ENCODE data around the gene CRKL.

The CRKL gene

DNA sequence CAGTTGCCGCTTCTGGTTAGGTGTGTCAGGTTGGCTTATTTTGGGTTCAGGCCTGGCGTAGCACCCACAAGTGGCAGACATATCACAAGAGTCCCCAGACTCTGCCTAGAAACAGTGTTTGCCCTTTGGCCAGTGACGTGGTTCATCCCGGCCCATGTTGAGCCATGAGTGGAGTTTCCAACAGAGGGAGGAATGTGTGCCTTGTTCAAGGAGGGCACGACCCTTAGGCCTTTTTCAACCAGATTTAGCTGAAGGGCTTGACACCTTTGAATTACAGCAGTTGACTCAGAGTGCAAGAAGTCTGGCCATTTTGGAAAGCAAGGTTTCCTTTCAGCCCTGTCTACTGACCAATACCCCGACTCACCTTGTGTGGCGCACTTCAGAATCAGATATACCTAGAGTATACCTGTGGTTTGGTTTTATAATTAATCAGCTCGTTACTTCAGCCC, 34.7 kb downstream of the CRKL start:
- DNase-seq (ENCODE audit: low read depth, low spot score): no peak

DNA sequence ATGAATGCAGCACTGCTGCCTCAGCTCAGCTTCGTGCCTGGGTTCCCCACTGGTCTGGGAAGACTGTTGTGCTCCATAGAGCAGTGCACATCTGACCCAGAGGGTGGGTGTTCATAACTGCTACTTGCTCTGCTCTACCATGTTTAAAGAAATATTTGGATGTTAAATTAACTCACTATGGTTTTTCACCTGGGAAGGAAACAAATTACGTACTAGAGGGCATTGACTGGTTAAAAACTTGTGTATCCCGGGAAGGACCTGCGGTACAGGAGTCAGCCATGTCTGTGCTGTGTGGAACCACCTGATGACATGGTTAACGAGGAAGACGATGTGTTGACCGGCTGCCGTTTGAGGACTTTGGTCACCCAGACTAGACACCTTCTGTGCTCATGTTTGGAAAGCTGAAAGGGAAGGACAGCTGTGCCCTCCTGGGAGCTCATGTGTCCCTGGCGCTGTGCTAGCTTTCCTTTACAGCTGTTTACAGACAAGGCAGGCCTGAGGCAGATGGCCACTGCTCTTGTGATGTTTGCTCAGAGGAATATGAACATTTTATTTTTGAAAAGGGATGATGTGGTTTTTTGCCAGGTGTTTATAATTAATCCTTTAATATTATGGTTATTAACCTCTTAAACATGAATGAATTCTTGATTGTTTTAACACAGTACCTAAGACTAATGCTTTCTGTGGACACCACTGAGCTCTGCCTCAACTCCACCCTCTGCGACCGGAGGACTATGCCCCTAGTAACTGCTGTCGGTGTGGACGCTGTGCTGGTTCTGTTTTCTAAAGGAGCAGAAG, 35.5 kb downstream of the CRKL start:
- DNase-seq (ENCODE audit: low read depth, low spot score): no peak

DNA sequence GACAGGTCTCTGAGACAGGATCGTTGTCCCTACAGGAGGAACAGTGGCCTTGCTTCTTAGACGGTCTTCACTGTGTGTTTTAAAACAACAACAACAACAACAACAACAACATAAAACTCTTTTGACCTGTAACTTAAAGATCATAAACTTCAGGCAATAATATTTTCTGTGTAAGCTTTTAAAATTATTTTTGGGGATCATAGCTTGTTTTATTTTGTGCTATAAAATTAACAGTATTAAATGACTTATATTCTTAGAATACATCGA, 36.1 kb downstream of the CRKL start:
- no peak for DNase-seq (ENCODE audit: low read depth, low spot score)

DNA sequence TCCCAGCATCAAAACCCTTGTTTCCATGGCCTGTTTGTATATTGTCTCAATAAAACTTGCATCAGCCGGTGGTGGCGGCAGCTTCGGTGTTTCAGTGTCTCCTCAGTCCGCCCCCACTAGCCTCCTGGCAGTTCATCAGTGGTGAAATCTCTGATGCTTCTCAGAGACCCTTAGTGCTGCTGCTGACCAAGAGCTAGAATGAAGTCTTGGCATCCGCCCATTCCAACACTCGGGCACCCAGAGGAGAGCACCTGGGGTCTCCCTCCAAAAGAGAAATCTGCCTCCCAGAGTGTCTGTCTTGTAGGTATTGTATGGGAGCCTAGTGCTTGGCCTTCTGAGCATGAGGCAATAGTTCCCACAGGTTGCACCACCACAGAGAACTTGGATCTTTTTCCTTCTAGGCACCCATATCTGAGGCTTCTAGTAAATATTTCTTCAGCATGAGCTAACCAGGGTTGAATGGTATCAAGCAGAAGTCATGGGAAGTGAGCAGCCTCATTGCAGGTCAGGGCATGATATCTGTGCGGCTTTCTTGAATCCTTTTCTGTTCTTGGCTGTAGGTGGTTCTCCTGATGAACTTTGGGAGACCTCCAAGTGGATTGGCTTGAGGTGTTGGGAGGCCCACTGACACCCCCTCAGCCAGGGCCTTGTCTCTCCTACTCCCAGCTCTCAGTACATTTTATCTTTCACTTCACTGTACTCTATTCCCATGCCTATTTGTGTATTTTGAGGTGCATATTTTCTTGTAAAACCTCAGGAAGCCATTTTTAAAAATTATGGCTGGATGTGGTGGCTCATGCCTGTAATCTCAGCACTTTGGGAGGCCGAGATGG, 36.7 kb downstream of the CRKL start:
- no peak for DNase-seq (ENCODE audit: low read depth, low spot score)

DNA sequence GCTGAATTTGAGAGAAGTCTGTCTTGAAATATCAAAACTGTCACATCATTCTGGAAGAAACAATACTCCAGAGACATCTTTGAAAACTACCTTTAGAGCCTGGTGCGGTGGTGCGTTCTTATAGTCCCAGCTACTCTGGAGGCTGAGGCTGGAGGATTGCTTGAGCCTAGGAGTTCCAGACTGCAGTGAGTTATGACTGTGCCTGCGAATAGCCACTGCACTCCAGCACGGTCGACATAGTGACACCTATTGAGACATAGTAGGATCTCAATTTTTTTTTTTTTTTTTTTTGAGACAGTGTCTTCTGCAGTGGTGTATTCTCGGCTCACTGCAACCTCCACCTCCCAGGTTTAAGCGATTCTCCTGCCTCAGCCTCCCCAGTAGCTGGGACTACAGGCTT, 38.3 kb downstream of the CRKL start:
- DNase-seq (ENCODE audit: low read depth, low spot score): no peak

DNA sequence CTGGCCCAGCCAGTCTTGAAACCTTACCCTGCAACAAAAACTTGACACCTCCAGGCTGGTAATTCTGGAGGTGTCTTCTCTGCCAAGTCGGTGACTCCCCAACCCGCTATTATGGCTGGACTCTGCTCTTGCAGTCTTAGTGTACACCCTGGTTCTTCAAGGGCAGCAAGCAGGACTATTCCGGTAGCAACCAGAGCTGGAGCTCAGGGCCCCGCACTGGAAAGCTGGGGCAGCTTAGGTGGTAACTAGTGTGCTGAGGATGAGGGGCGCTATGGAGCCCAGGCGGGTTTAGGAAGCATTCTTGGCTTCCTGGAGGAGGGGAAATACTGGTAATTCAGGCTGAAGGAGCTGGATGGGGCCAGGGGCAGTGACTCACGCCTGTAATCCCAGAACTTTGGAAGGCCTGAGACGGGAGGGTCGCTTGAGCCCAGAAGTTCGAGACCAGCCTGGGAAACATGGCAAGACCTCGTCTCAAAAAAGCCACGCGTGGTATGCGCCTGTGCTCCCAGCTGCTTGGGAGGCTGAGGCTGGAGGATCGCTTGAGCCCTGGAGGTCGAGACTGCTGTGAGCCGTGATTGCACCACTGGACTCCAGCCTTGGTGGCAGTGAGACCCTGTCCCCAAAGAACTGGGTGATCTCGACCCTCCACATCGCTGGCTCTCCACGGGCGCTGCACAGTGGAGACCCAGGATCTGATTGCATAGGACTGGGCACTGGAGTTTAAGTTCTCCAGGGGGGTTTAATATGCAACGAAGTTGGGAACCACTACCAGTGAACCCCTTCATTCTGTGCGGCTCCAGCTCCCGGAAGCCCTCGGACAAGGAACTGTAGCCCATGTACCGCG, 39.3 kb downstream of the CRKL start:
- no peak for DNase-seq (ENCODE audit: low read depth, low spot score)

DNA sequence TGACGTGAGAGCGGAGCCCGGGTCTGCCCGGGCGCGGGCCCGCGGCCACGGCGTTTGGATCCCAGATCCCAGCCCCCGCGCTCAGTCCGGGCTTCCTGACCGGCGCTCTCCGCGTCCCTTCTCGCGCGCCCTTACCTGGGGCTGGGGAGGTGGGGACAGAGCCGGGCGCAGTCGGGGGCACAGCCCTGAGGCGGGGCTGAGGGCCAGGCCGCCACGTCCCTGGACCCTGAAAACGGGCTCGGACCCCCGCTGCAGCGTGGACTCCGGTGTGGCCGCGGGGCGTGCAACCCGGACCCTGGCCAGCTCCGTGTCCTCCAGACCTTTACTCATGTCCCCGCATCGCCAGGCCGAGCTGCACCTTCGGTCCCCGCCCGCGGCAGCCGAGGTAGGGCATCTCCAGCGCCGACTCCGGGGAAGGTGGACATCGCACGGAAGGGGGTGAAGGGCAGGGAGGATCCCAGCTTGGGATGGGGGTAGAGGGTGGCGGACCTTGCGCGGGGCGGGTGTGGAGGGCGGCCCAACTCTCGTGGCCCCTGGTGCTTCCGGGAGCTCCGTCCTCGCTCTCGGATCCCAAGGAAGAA, 40.0 kb downstream of the CRKL start:
- DNase-seq (ENCODE audit: low read depth, low spot score): no peak

DNA sequence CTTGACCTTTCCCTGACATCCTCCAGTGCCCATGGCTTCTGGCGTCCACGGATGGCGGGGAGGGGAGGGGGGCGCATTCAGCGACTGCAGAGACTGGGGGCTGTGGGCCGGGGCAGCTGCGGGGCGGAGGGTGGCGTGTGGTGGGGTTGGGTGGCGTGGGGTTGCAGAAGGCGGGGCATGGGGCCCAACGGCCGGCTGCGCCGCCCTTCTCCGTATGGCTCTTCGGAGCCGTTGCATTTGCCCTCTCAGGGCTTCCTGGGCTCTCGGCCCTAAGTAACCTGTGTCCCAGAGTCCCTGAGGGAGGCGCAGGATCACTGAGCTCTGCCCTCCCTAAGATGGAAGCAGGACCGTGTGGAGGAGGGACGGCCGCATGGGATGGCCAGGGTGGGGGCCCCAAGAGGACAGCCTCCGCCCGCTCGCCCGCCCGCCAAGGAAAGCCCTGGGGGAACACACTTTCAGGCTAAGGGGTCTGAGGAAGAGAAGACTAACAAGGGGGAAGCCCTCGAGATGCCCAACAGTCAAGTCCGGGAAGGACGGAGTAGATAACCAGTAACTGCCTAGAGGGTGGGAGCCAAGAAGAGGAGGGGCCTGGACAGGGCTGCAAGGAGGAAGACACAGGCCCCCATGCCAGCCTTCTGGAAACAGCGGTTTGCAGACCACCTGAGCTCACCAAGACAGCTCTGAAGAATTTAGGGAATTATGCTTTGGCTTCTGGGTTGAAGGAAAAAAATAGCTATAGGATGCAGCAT, 40.6 kb downstream of the CRKL start:
- DNase-seq (ENCODE audit: low read depth, low spot score): no peak

DNA sequence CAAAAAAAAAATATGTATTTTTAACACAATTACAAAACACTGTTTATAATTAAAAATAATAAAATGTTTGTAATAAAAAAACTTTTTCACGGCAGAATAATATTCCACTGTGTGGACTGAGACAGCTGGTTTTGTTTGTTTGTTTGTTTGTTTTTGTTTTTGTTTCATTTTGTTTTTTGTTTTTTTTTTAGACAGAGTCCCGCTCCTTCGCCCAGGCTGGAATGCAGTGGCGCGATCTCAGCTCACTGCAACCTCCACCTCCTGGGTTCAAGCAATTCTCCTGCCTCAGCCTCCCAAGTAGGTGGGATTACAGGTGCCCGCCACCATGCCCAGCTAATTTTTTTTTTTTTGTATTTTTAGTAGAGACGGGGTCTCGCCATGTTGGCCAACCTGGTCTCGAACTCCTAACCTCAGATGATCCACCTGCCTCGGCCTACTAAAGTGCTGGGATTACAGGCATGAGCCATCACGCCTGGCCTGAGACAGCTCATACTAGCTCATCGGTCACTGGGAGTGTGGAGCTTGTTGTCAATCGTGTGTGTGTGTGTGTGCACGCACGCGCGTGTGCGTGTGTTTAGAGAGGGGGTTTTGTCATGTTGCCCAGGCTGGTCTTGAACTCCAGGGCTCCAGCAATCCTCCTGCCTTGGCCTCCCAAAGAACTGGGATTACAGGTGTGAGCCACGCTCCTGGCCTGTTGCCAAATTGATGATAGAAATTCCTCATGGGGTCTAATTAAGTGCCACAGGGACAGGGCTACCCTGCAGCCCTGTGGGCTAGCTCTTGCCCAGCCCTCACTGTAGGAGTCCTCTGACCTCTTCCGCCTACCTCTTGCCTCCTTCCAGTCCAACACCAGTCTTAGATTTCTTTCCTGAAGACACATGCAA, 42.6 kb downstream of the CRKL start:
- no peak for DNase-seq (ENCODE audit: low read depth, low spot score)

DNA sequence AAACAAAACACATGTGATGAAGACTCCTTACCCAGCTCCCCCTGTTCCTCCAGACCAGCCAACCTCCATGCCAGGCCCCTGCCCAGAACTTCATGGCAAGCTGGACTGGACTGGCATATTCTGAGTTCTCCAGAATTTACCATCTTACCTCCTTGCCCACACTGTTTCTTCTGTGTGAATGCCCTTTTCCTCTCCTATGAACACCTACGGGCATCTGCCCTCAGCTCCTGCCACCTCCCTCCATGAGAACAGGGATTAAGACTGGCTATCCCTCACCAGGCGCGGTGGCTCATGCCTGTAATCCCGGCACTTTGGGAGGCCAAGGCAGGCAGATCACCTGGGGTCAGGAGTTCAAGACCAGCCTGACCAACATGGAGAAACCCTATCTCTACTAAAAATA, 43.4 kb downstream of the CRKL start:
- DNase-seq (ENCODE audit: low read depth, low spot score): no peak

DNA sequence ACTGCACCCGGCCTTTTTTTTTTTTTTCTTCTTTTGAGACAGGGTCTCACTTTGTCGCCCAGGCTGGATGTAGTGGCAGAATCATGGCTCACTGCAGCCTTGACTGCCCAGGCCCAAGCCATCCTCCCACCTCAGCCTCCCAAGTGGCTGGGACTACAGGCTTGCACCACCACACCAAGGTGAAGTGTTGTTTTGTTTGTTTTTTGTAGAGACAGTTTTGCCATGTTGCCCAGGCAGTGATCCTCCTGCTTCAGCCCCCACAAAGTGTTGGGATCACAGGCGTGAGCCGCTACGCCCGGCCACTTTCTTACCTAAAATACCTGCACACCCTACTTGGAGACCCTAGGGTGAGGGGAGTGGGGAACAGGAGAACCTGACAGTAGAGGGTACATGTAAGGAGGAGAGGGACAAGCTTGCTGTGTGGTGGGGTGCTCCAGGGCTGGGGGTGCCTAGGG, 45.3 kb downstream of the CRKL start:
- no peak for DNase-seq (ENCODE audit: low read depth, low spot score)

DNA sequence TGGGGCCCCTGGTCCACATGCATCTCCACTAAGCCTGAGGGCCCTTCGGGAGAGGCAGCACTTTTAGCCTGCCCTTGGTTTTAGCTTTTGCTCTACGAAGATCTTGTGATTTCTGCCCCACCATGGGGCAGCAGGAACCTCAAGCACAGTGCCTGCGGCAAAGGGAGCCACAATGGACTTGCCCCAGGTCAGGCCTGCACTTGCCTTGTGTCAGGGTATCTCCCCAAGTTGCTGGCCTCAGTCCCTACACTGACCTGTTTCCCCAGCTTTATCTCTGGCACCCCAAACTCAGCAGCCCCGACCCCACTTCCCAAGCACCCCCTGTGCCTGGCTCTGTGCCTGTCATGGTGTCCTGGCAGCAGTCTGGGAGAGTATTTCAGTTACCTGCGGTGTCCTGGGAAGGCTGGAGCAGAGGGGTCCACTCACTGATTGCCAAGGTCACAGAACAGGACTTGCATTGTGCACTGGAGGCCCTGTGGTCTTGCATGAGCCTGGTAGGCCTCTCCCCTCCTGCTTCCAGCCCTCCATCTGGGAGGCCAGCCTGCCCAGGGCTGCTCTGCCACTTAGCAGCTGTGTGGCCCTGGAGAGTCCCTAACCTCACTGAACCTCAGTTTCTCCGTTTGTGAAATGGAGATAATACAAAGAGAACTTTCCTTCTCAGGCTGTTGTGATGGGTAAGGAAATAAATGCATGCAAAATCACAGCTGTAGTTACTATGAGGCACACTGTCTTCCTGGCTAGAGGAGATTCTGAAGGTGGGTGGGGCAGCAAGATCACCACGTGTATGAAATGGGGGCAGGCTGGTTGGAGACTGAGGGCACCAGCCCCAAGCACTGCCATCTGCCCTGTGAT, 46.2 kb downstream of the CRKL start:
- DNase-seq (ENCODE audit: low read depth, low spot score): no peak

DNA sequence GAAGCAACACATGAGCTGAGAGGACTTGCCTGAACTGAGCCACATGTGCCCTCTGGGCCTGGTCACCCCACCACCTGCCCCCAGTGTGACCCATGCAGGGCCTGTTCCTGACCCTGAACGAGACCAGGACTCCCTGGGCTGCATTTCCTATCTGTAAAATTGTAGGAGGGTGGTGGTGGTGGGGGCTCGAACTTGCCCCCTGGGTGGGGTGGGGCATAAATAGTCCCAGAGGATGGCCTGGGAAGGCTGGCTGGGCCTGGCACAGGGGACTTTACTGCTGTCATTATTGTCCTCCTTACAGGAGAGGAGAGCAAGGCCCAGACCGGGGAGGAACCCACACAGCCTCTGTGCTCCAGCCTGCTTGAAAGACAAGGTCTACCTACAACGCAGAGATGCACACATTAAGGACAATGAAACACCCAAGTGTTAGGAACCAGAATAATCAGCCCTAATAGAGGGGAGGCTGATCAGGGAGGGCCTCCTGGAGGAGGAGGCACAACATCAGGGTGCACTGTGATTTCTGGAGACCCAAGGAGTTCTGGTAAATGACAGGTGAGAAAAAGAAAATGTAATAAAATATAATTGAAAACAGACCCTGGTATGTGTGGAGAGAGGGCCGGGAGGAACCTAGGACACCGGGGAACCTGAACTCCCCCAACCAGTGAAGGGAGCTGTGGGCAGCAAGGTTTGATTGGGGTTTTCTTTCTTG, 47.0 kb downstream of the CRKL start:
- no peak for DNase-seq (ENCODE audit: low read depth, low spot score)

DNA sequence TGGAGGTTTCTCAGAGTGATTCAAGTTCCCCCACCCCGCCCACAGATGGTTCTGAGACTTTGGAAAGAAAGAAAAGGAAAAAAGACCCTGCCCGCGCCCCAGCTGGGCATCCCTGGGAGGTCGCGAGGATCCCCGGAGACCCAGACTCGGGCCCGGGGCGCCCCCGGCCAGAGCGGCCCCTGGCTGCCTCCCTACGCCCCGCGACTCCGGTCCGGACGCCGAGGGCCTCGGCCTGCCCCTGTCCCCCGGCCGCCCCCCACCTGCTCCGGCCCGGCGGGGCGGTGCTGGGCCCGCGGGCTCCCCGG, 47.5 kb downstream of the CRKL start:
- no peak for DNase-seq (ENCODE audit: low read depth, low spot score)

DNA sequence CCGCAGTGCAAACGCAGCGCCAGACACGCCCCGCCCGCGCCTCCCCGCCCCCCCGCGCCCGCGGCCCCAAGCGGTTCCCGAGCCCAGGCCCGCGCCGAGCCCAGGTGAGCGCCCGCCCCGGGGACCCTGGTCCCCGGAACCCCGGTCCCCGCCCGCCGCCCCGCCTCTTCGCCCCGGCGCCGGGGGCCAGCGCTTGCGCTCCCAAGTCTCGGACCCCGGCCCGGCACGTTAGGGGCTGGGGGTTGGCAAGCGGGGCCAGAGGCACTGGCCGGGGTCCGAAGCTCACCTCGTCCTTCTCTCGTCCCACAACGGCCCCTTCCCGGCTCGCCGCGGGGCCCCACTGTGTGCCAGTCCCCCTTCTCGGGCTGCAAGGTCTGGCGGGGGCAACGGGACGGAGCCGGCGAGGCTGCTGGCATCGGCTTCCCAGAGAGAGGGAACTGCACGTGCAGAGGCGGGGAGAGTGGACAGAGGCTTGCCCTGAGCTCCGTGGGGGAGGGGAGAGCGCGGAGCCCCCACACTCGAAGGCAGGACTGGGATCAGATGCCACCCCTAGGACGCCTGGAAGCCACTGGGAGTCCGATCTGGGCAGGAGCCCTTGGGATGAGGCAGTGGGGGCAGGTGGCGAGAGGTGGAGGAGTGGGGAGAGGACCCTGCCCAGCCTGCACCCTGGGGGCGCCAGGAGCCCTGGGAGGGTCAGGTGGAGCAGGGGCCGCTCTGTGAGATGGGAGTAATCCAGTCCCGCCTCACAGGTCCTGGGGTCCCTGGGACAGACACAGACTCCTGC, 48.1 kb downstream of the CRKL start:
- no peak for DNase-seq (ENCODE audit: low read depth, low spot score)

DNA sequence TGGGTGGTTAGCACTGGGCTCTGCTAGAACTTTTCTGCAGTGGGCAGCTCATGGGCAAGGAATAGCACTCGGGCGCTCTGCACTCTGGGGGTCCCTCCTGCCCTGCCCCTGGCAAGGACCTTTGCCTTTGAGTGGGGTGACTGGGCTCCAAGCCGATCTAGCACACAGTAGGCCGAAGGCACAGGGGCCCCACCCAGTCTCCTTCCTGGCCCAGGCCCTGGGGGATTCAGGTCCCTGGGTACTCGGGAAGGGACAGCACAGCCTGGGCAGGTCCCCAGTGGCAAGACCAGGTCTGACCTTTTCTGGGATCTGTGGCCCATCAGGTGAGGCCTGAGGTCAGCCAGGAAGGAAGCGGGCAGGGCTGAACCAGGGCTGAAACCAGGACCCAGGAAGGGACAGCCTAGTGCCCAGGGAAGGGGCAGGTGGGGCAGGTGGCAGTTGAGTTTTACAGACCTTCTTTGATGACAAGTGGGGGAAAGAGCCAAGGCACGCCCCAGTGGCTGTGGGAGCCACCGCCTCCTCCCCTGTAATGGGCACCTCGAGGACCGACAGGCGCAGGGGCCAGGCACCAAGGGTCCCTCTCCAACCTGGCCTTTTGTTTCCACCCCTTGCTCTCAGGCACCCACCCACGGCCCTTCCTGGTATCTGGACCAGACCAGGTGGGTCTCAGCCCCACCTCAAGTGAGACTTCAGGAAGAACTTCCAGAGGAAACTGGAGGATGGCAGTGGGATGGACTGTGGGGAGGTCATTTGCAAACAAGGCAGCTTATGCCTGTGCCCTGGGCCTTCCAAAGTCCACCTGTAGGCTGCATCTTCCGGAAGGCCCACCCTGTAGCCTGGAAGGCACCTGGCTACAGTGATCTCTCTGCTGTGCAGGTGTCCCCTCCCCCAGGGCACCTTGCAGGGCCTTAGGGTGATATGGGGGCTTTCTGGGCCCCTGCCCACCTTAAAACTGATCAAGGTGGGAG, 49.0 kb downstream of the CRKL start:
- no peak for DNase-seq (ENCODE audit: low read depth, low spot score)
